Prostate gland (tissue), 2 donors: Measurements from ENCODE around the gene CLIC5.

Source experiments
- CTCF ChIP-seq, 4 experiments: fragments of 200-600 bp in 2 of 4; fragments of 450-650 bp in 2 of 4; sonication (generic) in 2 of 4; IDR thresholded peaks; 1 replicate in 3 of 4; 2 replicates in 1 of 4; pipeline ENCODE4 v1.5.1; 2016 to 2019; ENCODE audit warnings: antibody characterized with exemption in 4 of 4, mild to moderate bottlenecking in 2 of 4, moderate library complexity in 2 of 4
- POLR2A ChIP-seq: fragments of 450-650 bp; IDR thresholded peaks from one replicate; pipeline ENCODE4 v1.6.1; 2016; ENCODE audit warnings: antibody characterized with exemption, mild to moderate bottlenecking
- POLR2AphosphoS5 ChIP-seq: sonication (generic); formaldehyde crosslinking; IDR thresholded peaks from one replicate; pipeline ENCODE4 v1.6.1; 2017; ENCODE audit warnings: antibody characterized with exemption

GRCh38 chr6:45835721-45836437 is 179.8 kb downstream of the CLIC5 start:
- TF ChIP-seq CTCF (IDR thresholded peaks at IDR 0.05) (no peak), POLR2A (no peak), POLR2AphosphoS5 (no peak)
